A549 (cell line): ENCODE data around the gene CCNL1. TPM values are rescaled to one million over a fixed set of nuclear protein-coding genes. Genes with fewer than 3 reads are reported as not detected.
A peak's percentile ranks its signal among the peaks of the same experiment; 100 is the strongest.

Source experiments
- ATAC-seq, 2 experiments: fragments of 200-7000 bp in 1 of 2; fragments of >200 bp in 1 of 2; cut with Nextera tagmentation in 1 of 2; cut with Tn5 transposase in 1 of 2; 3 replicates each; pipeline versions ENCODE4 v1.8.0 to v1.9.1; 2018 to 2020; ENCODE audit warnings: mild to moderate bottlenecking in 1 of 2, moderate library complexity in 1 of 2
- CTCF ChIA-PET: fragments of 300-600 bp; sonication (Branson Sonifier 250); formaldehyde crosslinking; extraction: SDS; loops from one replicate; lab custom pipeline; 2021; ENCODE audit warnings: antibody characterized with exemption, inconsistent platforms; lab: Yijun Ruan, JAX
- POLR2A ChIA-PET: fragments of 350-600 bp; formaldehyde crosslinking; extraction: SDS; loops from one replicate; lab custom pipeline; 2021; ENCODE audit warnings: antibody characterized with exemption, inconsistent platforms; lab: Yijun Ruan, JAX
- DNase-seq, 2 experiments: peaks; one replicate each; pipeline versions ENCODE4 v3.0.0 to v3.0.0-alpha.2; 2011 to 2016; ENCODE audit warnings: low read depth in 1 of 2, low spot score in 1 of 2
- FAIRE-seq: peaks from 2 replicates; lab custom pipeline; 2011; peaks lifted over from hg19 to GRCh38; lab: Jason Lieb, UNC
- H3K27ac ChIP-seq, 2 experiments: fragments of >200 bp; sonication (Bioruptor Twin); formaldehyde crosslinking; 3 replicates each; pipeline ENCODE4 v1.5.1; 2016 to 2017
- H3K4me1 ChIP-seq: fragments of >200 bp; sonication (Bioruptor Twin); formaldehyde crosslinking; 3 replicates; pipeline ENCODE4 v1.6.1; 2016
- H3K4me2 ChIP-seq: fragments of >200 bp; sonication (Bioruptor Twin); formaldehyde crosslinking; 3 replicates; pipeline ENCODE4 v1.6.1; 2016
- H3K4me3 ChIP-seq: fragments of >200 bp; sonication (Bioruptor Twin); formaldehyde crosslinking; 3 replicates; pipeline ENCODE4 v1.5.1; 2016
- H3K9me3 ChIP-seq: fragments of >200 bp; sonication (Bioruptor Twin); formaldehyde crosslinking; 3 replicates; pipeline ENCODE4 v1.6.1; 2016
- BHLHE40 ChIP-seq: IDR thresholded peaks from 2 replicates; pipeline ENCODE4 v1.6.1; 2012; ENCODE audit warnings: low read depth, low read length, inconsistent platforms
- CBX2 ChIP-seq: fragments of 200-600 bp; sonication (generic); IDR thresholded peaks from 2 replicates; pipeline ENCODE4 v1.6.1; 2016; ENCODE audit warnings: low read depth, mild to moderate bottlenecking, borderline replicate concordance
- CHD2 ChIP-seq: fragments of 150-350 bp; IDR thresholded peaks from 2 replicates; pipeline ENCODE4 v1.6.1; 2014; ENCODE audit warnings: low read length; ENCODE audit not compliant: partially characterized antibody
- CHD4 ChIP-seq: fragments of 200-600 bp; sonication (generic); IDR thresholded peaks from 2 replicates; pipeline ENCODE4 v1.6.1; 2016; ENCODE audit warnings: antibody characterized with exemption, mild to moderate bottlenecking, borderline replicate concordance
- EHF ChIP-seq: fragments of 250-450 bp; sonication (Bioruptor Pico); IDR thresholded peaks from 2 replicates; pipeline ENCODE4 v1.5.0; 2020; ENCODE audit warnings: mild to moderate bottlenecking
- EP300 ChIP-seq, 2 experiments: fragments of >200 bp; sonication (Bioruptor Twin); formaldehyde crosslinking; IDR thresholded peaks; 2 replicates in 1 of 2; 3 replicates in 1 of 2; pipeline ENCODE4 v1.6.1; 2016 to 2017
- ESRRA ChIP-seq: fragments of 150-350 bp; IDR thresholded peaks from 2 replicates; pipeline ENCODE4 v1.6.1; 2014; ENCODE audit warnings: mild to moderate bottlenecking, low read length, borderline replicate concordance
- FOSB ChIP-seq: fragments of 250-450 bp; sonication (Bioruptor Pico); IDR thresholded peaks from 2 replicates; pipeline ENCODE4 v1.5.0; 2020; ENCODE audit warnings: mild to moderate bottlenecking, moderate library complexity
- HDAC2 ChIP-seq: fragments of 200-600 bp; sonication (generic); IDR thresholded peaks from 2 replicates; pipeline ENCODE4 v1.6.1; 2016
- HOXA7 ChIP-seq: fragments of 250-450 bp; sonication (Bioruptor Pico); IDR thresholded peaks from 2 replicates; pipeline ENCODE4 v1.5.0; 2020; ENCODE audit warnings: mild to moderate bottlenecking, moderate library complexity
- HOXB5 ChIP-seq: fragments of 250-450 bp; sonication (Bioruptor Pico); IDR thresholded peaks from 2 replicates; pipeline ENCODE4 v1.5.0; 2020; ENCODE audit warnings: mild to moderate bottlenecking, moderate library complexity
- JUN ChIP-seq, 2 experiments: fragments of >200 bp; sonication (Bioruptor Twin); formaldehyde crosslinking; IDR thresholded peaks; 2 replicates in 1 of 2; 3 replicates in 1 of 2; pipeline ENCODE4 v1.6.1; 2016 to 2017
- MYC ChIP-seq: IDR thresholded peaks from 2 replicates; pipeline ENCODE4 v1.6.1; 2012; ENCODE audit warnings: mild to moderate bottlenecking, inconsistent platforms, low read length, improper control_type of control experiment, borderline replicate concordance
- PHF8 ChIP-seq: fragments of 200-600 bp; sonication (generic); IDR thresholded peaks from 2 replicates; pipeline ENCODE4 v1.6.1; 2016; ENCODE audit warnings: low read depth, mild to moderate bottlenecking, antibody characterized with exemption, moderate library complexity, borderline replicate concordance
- POLR2A ChIP-seq: IDR thresholded peaks from 2 replicates; pipeline ENCODE4 v1.6.1; 2012; ENCODE audit warnings: mild to moderate bottlenecking, low read length
- SREBF2 ChIP-seq: fragments of 450-650 bp; IDR thresholded peaks from 2 replicates; pipeline ENCODE4 v1.6.1; 2014; ENCODE audit warnings: mild to moderate bottlenecking, moderate library complexity
- TFCP2L1 ChIP-seq: fragments of 250-450 bp; sonication (Bioruptor Pico); IDR thresholded peaks from 2 replicates; pipeline ENCODE4 v1.5.0; 2021; ENCODE audit warnings: mild to moderate bottlenecking
- TP53 ChIP-seq: fragments of 250-450 bp; sonication (Bioruptor Pico); IDR thresholded peaks from 2 replicates; pipeline ENCODE4 v1.5.0; 2021; ENCODE audit warnings: mild to moderate bottlenecking, moderate library complexity
- WGBS: methylation state at CpG from one replicate; pipeline ENCODE4 v1.1.6; 2017; ENCODE audit errors: missing lambda C conversion rate; 5-methylcytosine and 5-hydroxymethylcytosine counted together
- polyA plus RNA-seq, 4 experiments: library from polyadenylated mRNA; depleted of rRNA in 3 of 4; stranded (reverse); fragments of >200 nt; fragmentation: RNase III in 1 of 4; extraction: RNeasy Plus Mini Kit Qiagen cat#74134 plus additional on column Dnase treatment in 1 of 4; gene quantifications; 2 replicates in 3 of 4; 3 replicates in 1 of 4; pipeline ENCODE4 v1.2.3, GENCODE V29; 2011 to 2017
- TF ChIP-seq, protein P1 (sequence below): fragments of 150-350 bp; IDR thresholded peaks from 2 replicates; pipeline ENCODE4 v1.6.1; 2014; ENCODE audit warnings: low read depth, mild to moderate bottlenecking, low read length
- TF ChIP-seq, protein P2 (sequence below): fragments of 250-450 bp; sonication (Bioruptor Pico); IDR thresholded peaks from 2 replicates; pipeline ENCODE4 v1.5.0; 2020; ENCODE audit warnings: low read depth, mild to moderate bottlenecking, moderate library complexity
- TF ChIP-seq, protein P3 (sequence below): IDR thresholded peaks from 2 replicates; pipeline ENCODE4 v1.6.1; 2012
- TF ChIP-seq, protein P4 (sequence below): fragments of >200 bp; sonication (Bioruptor Twin); formaldehyde crosslinking; IDR thresholded peaks from 3 replicates; pipeline ENCODE4 v1.5.1; 2016
- TF ChIP-seq, protein P5 (sequence below): fragments of 450-650 bp; IDR thresholded peaks from 2 replicates; pipeline ENCODE4 v1.6.1; 2014; ENCODE audit warnings: antibody characterized with exemption
- TF ChIP-seq, protein P6 (sequence below): fragments of 250-450 bp; sonication (Bioruptor Pico); IDR thresholded peaks from 2 replicates; pipeline ENCODE4 v1.5.0; 2021; ENCODE audit warnings: mild to moderate bottlenecking, moderate library complexity, borderline replicate concordance

Gene CCNL1
- polyA plus RNA-seq, 2 of the 4 experiments (the other 2 are of a cell fraction) = 45.1 to 170 TPM

DNA sequence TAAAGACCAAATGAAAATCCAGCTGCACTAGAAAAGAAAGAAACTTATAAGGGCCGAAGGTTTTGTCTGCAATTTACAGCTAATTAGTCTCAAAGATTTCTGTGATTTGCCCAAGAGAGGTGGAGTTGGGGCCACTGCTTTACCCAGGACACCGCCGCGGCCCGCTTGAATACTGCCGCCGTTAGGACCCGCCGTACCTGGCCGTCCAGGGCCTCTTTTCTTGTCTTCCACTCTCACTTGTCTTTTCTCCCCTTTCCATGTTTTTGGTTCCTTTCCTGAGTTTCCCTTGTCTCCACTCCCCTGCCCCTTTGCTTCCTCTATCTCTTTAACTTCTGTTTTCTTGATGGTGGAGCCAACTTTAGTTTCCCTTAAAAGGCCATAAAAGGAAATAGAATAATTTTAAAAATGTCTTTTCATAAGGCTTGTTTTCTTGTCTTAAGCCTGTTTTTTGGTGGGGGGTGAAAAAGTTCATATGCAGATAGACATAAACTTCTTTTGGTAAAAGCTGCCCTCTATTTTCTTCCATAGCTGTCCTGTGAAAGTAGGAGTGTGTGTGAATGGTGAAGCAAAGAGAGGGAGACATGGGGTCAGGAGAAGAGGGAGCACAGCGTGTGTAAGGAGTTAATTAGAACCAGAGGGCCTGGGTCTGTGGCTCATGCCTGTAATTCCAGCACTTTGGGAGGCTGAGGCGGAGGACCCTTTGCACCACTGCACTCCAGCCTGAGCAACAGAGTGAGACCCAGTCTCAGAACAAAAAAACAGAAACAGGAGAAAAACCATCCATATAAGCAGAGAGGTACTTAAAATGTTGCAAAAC is 16.0 kb upstream of the CCNL1 start:
- no peak for FAIRE-seq

DNA sequence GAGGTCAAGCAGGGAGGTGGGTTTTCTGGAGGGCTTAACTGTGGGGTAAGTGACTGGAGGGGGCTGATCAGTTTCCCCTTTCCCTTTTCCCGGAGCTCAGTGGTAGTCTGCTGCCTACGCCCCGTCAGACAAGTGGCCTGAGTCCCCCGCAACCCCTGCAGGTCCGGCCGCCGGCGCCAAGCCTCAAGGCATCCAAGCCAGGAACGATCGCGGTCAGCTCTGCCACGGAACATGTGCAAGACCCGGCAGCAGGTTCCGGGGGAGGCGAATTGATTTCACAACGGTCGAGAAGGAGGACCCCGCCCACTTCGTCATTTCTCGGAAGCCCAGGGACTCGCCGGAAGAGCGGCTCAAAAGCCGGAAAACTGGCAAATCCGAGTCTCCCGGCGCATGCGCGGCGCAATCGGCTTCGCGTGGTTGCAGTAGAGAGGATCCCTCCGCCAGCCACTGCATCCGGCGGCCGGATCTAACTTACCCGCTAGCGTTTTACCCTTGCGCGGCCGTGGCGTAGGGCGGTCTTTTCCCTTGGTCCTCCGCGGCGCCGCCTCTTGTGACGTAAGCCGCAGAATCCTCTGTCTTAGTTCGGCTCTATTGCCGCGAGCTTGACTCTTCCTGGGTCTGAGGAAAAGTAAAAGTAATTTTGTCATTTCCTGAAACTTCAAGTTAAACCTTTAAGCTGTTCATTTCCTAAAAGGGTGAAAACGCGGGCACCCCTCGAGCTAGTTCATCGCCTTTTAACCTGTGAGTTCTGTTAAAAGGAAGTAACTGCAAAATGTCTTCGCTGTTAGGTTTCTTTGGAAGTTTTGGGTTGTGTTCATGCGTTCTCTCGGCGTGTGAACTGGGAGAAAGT is 14.9 kb upstream of the CCNL1 start:
- H3K4me3 ChIP-seq = peak overlapping the region; percentile 77
- H3K27ac ChIP-seq = peak overlapping the region; percentile 97 to 98
- no peak for FAIRE-seq
- WGBS = under 1% methylated on average over 49 of the region's 61 CpGs
- ATAC-seq = peak; percentile 93 to 96
- ChIA-PET POLR2A (interaction anchor here (0.5 to 5.0 kb wide), 10 partner anchors 13 to 265 kb away, joined by 3 to 306 read pairs (median 4); partner anchors contain the start of gene CCNL1), CTCF (interaction anchor here (0.8 to 3.1 kb wide), 9 partner anchors 11 to 295 kb away, joined by 3 to 17 read pairs (median 4); partner anchors contain the start of gene CCNL1)
- H3K9me3 ChIP-seq = no peaks in the 10 kb centered on the region
- DNase-seq = peak; percentile 94 to 100
- peaks cover 7% of the 10 kb centered on the region; the same call in 2 of the 3 replicates for H3K4me1 ChIP-seq
- peak overlapping the region; percentile 89 for H3K4me2 ChIP-seq
- TF ChIP-seq, protein P1, sequence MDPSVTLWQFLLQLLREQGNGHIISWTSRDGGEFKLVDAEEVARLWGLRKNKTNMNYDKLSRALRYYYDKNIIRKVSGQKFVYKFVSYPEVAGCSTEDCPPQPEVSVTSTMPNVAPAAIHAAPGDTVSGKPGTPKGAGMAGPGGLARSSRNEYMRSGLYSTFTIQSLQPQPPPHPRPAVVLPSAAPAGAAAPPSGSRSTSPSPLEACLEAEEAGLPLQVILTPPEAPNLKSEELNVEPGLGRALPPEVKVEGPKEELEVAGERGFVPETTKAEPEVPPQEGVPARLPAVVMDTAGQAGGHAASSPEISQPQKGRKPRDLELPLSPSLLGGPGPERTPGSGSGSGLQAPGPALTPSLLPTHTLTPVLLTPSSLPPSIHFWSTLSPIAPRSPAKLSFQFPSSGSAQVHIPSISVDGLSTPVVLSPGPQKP = 0 out of 2 replicates have a peak, but pooled peaks have one; percentile 41
- TF ChIP-seq BHLHE40 (no peak), HDAC2 (no peak), SREBF2 (no peak), POLR2A (peak; percentile 92), TP53 (CRISPR knock-in tag) (no peak), TFCP2L1 (CRISPR knock-in tag) (peak; percentile 52; the same call in 1 of the 2 replicates), CBX2 (no peak), CHD2 (peak; percentile 83), ESRRA (no peak), EP300 (IDR thresholded peaks at IDR 0.05) (peak in 1 of 2 experiments; percentile 51; a peak in 1 of 5 replicates), EHF (CRISPR knock-in tag) (no peak), CHD4 (no peak), MYC (peak; percentile 88), HOXA7 (CRISPR knock-in tag) (no peak), FOSB (CRISPR knock-in tag) (no peak)
- TF ChIP-seq, protein P2, sequence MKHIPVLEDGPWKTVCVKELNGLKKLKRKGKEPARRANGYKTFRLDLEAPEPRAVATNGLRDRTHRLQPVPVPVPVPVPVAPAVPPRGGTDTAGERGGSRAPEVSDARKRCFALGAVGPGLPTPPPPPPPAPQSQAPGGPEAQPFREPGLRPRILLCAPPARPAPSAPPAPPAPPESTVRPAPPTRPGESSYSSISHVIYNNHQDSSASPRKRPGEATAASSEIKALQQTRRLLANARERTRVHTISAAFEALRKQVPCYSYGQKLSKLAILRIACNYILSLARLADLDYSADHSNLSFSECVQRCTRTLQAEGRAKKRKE = no peak
- TF ChIP-seq, protein P3, sequence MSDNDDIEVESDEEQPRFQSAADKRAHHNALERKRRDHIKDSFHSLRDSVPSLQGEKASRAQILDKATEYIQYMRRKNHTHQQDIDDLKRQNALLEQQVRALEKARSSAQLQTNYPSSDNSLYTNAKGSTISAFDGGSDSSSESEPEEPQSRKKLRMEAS = peak; percentile 98
- TF ChIP-seq, protein P4, sequence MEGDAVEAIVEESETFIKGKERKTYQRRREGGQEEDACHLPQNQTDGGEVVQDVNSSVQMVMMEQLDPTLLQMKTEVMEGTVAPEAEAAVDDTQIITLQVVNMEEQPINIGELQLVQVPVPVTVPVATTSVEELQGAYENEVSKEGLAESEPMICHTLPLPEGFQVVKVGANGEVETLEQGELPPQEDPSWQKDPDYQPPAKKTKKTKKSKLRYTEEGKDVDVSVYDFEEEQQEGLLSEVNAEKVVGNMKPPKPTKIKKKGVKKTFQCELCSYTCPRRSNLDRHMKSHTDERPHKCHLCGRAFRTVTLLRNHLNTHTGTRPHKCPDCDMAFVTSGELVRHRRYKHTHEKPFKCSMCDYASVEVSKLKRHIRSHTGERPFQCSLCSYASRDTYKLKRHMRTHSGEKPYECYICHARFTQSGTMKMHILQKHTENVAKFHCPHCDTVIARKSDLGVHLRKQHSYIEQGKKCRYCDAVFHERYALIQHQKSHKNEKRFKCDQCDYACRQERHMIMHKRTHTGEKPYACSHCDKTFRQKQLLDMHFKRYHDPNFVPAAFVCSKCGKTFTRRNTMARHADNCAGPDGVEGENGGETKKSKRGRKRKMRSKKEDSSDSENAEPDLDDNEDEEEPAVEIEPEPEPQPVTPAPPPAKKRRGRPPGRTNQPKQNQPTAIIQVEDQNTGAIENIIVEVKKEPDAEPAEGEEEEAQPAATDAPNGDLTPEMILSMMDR = no peak

More for the DNA sequence above, 16.0 kb upstream of the CCNL1 start:
- peak overlapping the region; percentile 77 for H3K4me3 ChIP-seq
- TF ChIP-seq, protein P5, sequence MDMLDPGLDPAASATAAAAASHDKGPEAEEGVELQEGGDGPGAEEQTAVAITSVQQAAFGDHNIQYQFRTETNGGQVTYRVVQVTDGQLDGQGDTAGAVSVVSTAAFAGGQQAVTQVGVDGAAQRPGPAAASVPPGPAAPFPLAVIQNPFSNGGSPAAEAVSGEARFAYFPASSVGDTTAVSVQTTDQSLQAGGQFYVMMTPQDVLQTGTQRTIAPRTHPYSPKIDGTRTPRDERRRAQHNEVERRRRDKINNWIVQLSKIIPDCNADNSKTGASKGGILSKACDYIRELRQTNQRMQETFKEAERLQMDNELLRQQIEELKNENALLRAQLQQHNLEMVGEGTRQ = no peak
- TF ChIP-seq, protein P6, sequence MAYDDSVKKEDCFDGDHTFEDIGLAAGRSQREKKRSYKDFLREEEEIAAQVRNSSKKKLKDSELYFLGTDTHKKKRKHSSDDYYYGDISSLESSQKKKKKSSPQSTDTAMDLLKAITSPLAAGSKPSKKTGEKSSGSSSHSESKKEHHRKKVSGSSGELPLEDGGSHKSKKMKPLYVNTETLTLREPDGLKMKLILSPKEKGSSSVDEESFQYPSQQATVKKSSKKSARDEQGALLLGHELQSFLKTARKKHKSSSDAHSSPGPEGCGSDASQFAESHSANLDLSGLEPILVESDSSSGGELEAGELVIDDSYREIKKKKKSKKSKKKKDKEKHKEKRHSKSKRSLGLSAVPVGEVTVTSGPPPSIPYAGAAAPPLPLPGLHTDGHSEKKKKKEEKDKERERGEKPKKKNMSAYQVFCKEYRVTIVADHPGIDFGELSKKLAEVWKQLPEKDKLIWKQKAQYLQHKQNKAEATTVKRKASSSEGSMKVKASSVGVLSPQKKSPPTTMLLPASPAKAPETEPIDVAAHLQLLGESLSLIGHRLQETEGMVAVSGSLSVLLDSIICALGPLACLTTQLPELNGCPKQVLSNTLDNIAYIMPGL = no peak
- TF ChIP-seq FOSB (CRISPR knock-in tag) (0 out of 2 replicates have a peak, but pooled peaks have one; percentile 66), HOXB5 (no peak), EHF (CRISPR knock-in tag) (no peak), PHF8 (peak; percentile 4; the same call in 1 of the 2 replicates), JUN (IDR thresholded peaks at IDR 0.05) (no peak)
- TF ChIP-seq, protein P2 = no peak
- POLR2A ChIA-PET = interaction anchor here (1.2 to 5.0 kb wide), 6 partner anchors 14 to 262 kb away, joined by 4 to 306 read pairs (median 5); partner anchors contain the start of gene CCNL1
- H3K4me1 ChIP-seq = peaks cover 7% of the 10 kb centered on the region; the same call in 2 of the 3 replicates
- H3K4me2 ChIP-seq = peak overlapping the region; percentile 89
- DNase-seq (peak; percentile 24 to 26), ATAC-seq (peak; percentile 58 to 61; a peak in 4 of 6 replicates)
- CTCF ChIA-PET = interaction anchor here (0.8 to 3.1 kb wide), 7 partner anchors 11 to 294 kb away, joined by 3 to 17 read pairs (median 3); partner anchors contain the start of gene CCNL1
- WGBS = 13% methylated on average over 12 of the region's 12 CpGs
- peak overlapping the region; percentile 97 to 98 for H3K27ac ChIP-seq
- H3K9me3 ChIP-seq = no peaks in the 10 kb centered on the region
